Adipose tissue (tissue), 3 donors: ENCODE results near the gene GOLGA5. TPM values are rescaled to one million over a fixed set of nuclear protein-coding genes. Genes with fewer than 3 reads are reported as not detected.
"Not testable (repeated sequence)": the region's sequence is repeated elsewhere in the genome, so short reads cannot be mapped to it uniquely, and the experiment has no call there.

Experiments
- H3K27ac ChIP-seq: one replicate; pipeline ENCODE4 v1.5.1; 2013; ENCODE audit warnings: low read depth, low read length
- WGBS, 3 donors: extraction: QIAGEN DNeasy Blood & Tissue Kit; methylation state at CpG; one replicate each; pipeline ENCODE4 v1.1.7; 2013; 5-methylcytosine and 5-hydroxymethylcytosine counted together
- polyA plus RNA-seq, 3 donors: library from polyadenylated mRNA; stranded (reverse); fragments of 200-250 nt; gene quantifications; one replicate each; pipeline ENCODE4 v1.2.3, GENCODE V29; 2013
- donor health status: healthy with polysubstance abuse.
- donor health status: Bipolar disorder and iron deficiency.
- donor health status: healthy.

GOLGA5 gene
- 10 to 100 TPM; 15.4 to 43.7 (median 18.9) TPM for polyA plus RNA-seq

- WGBS, 3 donors: 1% methylated on average over 63 to 71 of the region's 71 CpGs
- peak within 1 kb of the TSS; percentile 59 for H3K27ac ChIP-seq
These were observed at the start of gene GOLGA5 for GRCh38 chr14:92793709-92794546. Gene GOLGA5 (plus strand): TSS chr14:92794305. CDS start chr14:92797438, 3,133 bp downstream.

GRCh38 chr14:92747701-92748258 lies 46.3 kb upstream of the GOLGA5 start:
- H3K27ac ChIP-seq: no peak overlapping the region
- WGBS, 3 donors: 2 to 6% (median 4%) methylated on average over 16 of the region's 16 CpGs

- 2 to 3% (median 2%) methylated on average over 50 of the region's 50 CpGs for WGBS, 3 donors
- H3K27ac ChIP-seq: no peak within 1 kb of the TSS
These were observed 45.7 kb upstream of the GOLGA5 start, which contains the start of gene LGMN for GRCh38 chr14:92748259-92749016. Gene LGMN (minus strand): TSS chr14:92748627. CDS start chr14:92732786, 15,841 bp downstream.

GRCh38 chr14:92750222-92750728 lies 43.8 kb upstream of the GOLGA5 start:
- 52 to 75% (median 65%) methylated on average over 10 of the region's 10 CpGs for WGBS, 3 donors

GRCh38 chr14:92750994-92751400 lies 43.1 kb upstream of the GOLGA5 start:
- H3K27ac ChIP-seq: no peak overlapping the region
- WGBS, 3 donors: 66 to 68% (median 67%) methylated on average over 5 of the region's 5 CpGs

More at GRCh38 chr14:92750222-92750728, 43.8 kb upstream of the GOLGA5 start:
- H3K27ac ChIP-seq: not testable (repeated sequence)

GRCh38 chr14:92751819-92752218 lies 42.3 kb upstream of the GOLGA5 start:
- H3K27ac ChIP-seq: no peak overlapping the region
- WGBS, 3 donors: 59 to 72% (median 67%) methylated on average over 4 of the region's 4 CpGs

GRCh38 chr14:92753250-92753649 lies 40.9 kb upstream of the GOLGA5 start:
- no peak overlapping the region for H3K27ac ChIP-seq
- 36 to 90% (median 41%) methylated on average over 5 of the region's 5 CpGs for WGBS, 3 donors

- H3K27ac ChIP-seq: no peak overlapping the region
- WGBS, 3 donors: 79 to 85% (median 82%) methylated on average over 1 of the region's 1 CpG
These were observed 39.1 kb upstream of the GOLGA5 start for GRCh38 chr14:92754966-92755365.

- 55 to 89% (median 56%) methylated on average over 3 of the region's 3 CpGs for WGBS, 3 donors
- no peak overlapping the region for H3K27ac ChIP-seq
These were observed 38.6 kb upstream of the GOLGA5 start for GRCh38 chr14:92755495-92755894.

GRCh38 chr14:92756446-92756845 lies 37.7 kb upstream of the GOLGA5 start:
- WGBS, 3 donors: 87 to 93% (median 88%) methylated on average over 4 of the region's 4 CpGs
- H3K27ac ChIP-seq: no peak overlapping the region

- 63 to 75% (median 74%) methylated on average over 4 of the region's 4 CpGs for WGBS, 3 donors
- H3K27ac ChIP-seq: no peak overlapping the region
These were observed 34.8 kb upstream of the GOLGA5 start for GRCh38 chr14:92759300-92759678.

- WGBS, 3 donors: 89 to 93% (median 92%) methylated on average over 12 of the region's 12 CpGs
- H3K27ac ChIP-seq: no peak overlapping the region
These were observed 34.2 kb upstream of the GOLGA5 start for GRCh38 chr14:92759679-92760523.

- WGBS, 3 donors: 78 to 95% (median 91%) methylated on average over 7 of the region's 7 CpGs
- H3K27ac ChIP-seq: no peak overlapping the region
These were observed 33.6 kb upstream of the GOLGA5 start for GRCh38 chr14:92760524-92760805.

GRCh38 chr14:92763666-92764631 lies 30.2 kb upstream of the GOLGA5 start:
- 67 to 77% (median 67%) methylated on average over 2 to 4 of the region's 5 CpGs for WGBS, 3 donors

GRCh38 chr14:92768236-92768635 lies 25.9 kb upstream of the GOLGA5 start:
- H3K27ac ChIP-seq: not testable (repeated sequence)
- WGBS, 3 donors: 31 to 63% (median 44%) methylated on average over 1 of the region's 1 CpG

More at GRCh38 chr14:92763666-92764631, 30.2 kb upstream of the GOLGA5 start:
- not testable (repeated sequence) for H3K27ac ChIP-seq

- H3K27ac ChIP-seq: no peak overlapping the region
- WGBS, 3 donors: 93 to 97% (median 93%) methylated on average over 5 of the region's 5 CpGs
These were observed 25.3 kb upstream of the GOLGA5 start for GRCh38 chr14:92768795-92769194.

- H3K27ac ChIP-seq: no peak overlapping the region
- WGBS, 3 donors: 65 to 80% (median 72%) methylated on average over 2 of the region's 2 CpGs
These were observed 23.6 kb upstream of the GOLGA5 start for GRCh38 chr14:92770484-92770883.
